A673 (cell line): ENCODE data around the gene SSR2.

Experiments
- CTCF ChIP-seq: fragments of 300-800, 200-600 bp; sonication (generic); conservative IDR thresholded peaks from 2 replicates; pipeline ENCODE4 v1.5.1; 2017; ENCODE audit warnings: low read depth, mild to moderate bottlenecking, antibody characterized with exemption, low read length, moderate library complexity, mixed read lengths
- EZH2 ChIP-seq: fragments of 200-600 bp; sonication (generic); IDR thresholded peaks from 2 replicates; pipeline ENCODE4 v1.6.1; 2017; ENCODE audit warnings: borderline replicate concordance, low read depth, mild to moderate bottlenecking, mixed read lengths, antibody characterized with exemption, low read length; ENCODE audit not compliant: poor library complexity, severe bottlenecking

- peak; percentile 31; the same call in 1 of the 2 replicates for TF ChIP-seq CTCF
- no peak for TF ChIP-seq EZH2
Observed at GRCh38 chr1:155961937-155962336, 58.8 kb downstream of the SSR2 start.
